Progenitor cell of endocrine pancreas (in vitro differentiated cells): ENCODE measurements around the gene SH3PXD2A. TPM values are rescaled to one million over a fixed set of nuclear protein-coding genes. Genes with fewer than 3 reads are reported as not detected.

ENCODE experiments used
- DNase-seq: peaks from one replicate; pipeline ENCODE4 v3.0.0; 2021; ENCODE audit warnings: low spot score; ENCODE audit not compliant: unreplicated experiment
- H3K27ac Mint-ChIP-seq: 2 replicates; pipeline ENCODE4 v1.8.0; 2021; ENCODE audit warnings: mild to moderate bottlenecking, moderate library complexity, mixed read lengths
- H3K27me3 Mint-ChIP-seq: 2 replicates; pipeline ENCODE4 v1.8.0; 2021; ENCODE audit warnings: mixed read lengths
- H3K36me3 Mint-ChIP-seq: 2 replicates; pipeline ENCODE4 v1.8.0; 2022; ENCODE audit warnings: mixed read lengths; ENCODE audit not compliant: insufficient read depth
- H3K4me1 Mint-ChIP-seq: 2 replicates; pipeline ENCODE4 v1.8.0; 2021; ENCODE audit warnings: low read depth, mixed read lengths
- H3K4me3 Mint-ChIP-seq: 2 replicates; pipeline ENCODE4 v1.8.0; 2021; ENCODE audit warnings: low read depth, mild to moderate bottlenecking, moderate library complexity, mixed read lengths
- H3K9me3 Mint-ChIP-seq: 2 replicates; pipeline ENCODE4 v1.8.0; 2021; ENCODE audit warnings: low read depth, mixed read lengths
- CTCF ChIP-seq: fragments of 200-600 bp; sonication (generic); IDR thresholded peaks from one replicate; pipeline ENCODE4 v1.5.0; 2021; ENCODE audit warnings: antibody characterized with exemption, mild to moderate bottlenecking; ENCODE audit not compliant: unreplicated experiment
- total RNA-seq: library from RNA; stranded (reverse); gene quantifications from 2 replicates; pipeline ENCODE4 v1.2.1, GENCODE V29; 2021

Gene SH3PXD2A
- total RNA-seq, 1 donor from 2014 or later, result 28.0 TPM

DNA sequence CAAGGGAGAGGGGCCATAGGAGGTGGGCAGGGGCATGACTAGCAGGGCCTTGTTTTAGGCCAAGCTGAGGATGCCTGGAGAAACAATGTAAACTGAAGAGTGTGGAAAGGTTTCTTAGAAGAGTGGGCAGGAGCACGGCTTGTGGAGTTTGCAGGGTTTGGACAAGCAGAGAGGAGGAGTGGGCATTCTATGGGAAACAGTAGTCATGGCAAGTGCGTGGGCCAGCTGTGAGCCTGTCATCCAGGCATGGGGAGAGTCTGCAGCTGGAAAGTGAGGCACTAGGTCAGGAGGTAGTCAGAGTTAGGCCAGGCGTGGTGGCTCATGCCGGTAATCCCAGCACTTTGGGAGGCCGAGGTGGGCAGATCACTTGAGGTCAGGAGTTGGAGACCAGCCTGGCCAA, 130.1 kb downstream of the SH3PXD2A start:
- Mint-ChIP-seq H3K36me3 (peaks cover 18% of the 10 kb centered on the region), H3K27ac (peak overlapping the region; percentile 49), H3K4me1 (peaks cover 8% of the 10 kb centered on the region), H3K4me3 (no peak overlapping the region), H3K9me3 (no peaks in the 10 kb centered on the region), H3K27me3 (no peaks in the 10 kb centered on the region)
- TF ChIP-seq CTCF, result no peak
- DNase-seq, result no peak

- Mint-ChIP-seq H3K4me3 (no peak overlapping the region), H3K9me3 (no peaks in the 10 kb centered on the region), H3K27me3 (no peaks in the 10 kb centered on the region), H3K27ac (no peak overlapping the region), H3K4me1 (peaks cover 8% of the 10 kb centered on the region), H3K36me3 (peaks cover 20% of the 10 kb centered on the region)
- TF ChIP-seq CTCF, result no peak
- DNase-seq, result no peak
Measured at GRCh38 chr10:103724771-103725170, 130.6 kb downstream of the SH3PXD2A start.

- Mint-ChIP-seq H3K27me3 (no peaks in the 10 kb centered on the region), H3K9me3 (no peaks in the 10 kb centered on the region), H3K4me1 (peaks cover 8% of the 10 kb centered on the region), H3K4me3 (no peak overlapping the region), H3K27ac (no peak overlapping the region), H3K36me3 (peaks cover 21% of the 10 kb centered on the region)
- DNase-seq, result no peak
- no peak for TF ChIP-seq CTCF
Measured at GRCh38 chr10:103724074-103724473, 131.3 kb downstream of the SH3PXD2A start.

GRCh38 chr10:103723557-103723956, 131.8 kb downstream of the SH3PXD2A start:
- H3K27me3 Mint-ChIP-seq, result no peaks in the 10 kb centered on the region
- H3K9me3 Mint-ChIP-seq, result no peaks in the 10 kb centered on the region
- peaks cover 8% of the 10 kb centered on the region for H3K4me1 Mint-ChIP-seq
- TF ChIP-seq CTCF, result no peak
- H3K4me3 Mint-ChIP-seq, result no peak overlapping the region
- H3K36me3 Mint-ChIP-seq, result peaks cover 25% of the 10 kb centered on the region
- H3K27ac Mint-ChIP-seq, result no peak overlapping the region
- no peak for DNase-seq

DNA sequence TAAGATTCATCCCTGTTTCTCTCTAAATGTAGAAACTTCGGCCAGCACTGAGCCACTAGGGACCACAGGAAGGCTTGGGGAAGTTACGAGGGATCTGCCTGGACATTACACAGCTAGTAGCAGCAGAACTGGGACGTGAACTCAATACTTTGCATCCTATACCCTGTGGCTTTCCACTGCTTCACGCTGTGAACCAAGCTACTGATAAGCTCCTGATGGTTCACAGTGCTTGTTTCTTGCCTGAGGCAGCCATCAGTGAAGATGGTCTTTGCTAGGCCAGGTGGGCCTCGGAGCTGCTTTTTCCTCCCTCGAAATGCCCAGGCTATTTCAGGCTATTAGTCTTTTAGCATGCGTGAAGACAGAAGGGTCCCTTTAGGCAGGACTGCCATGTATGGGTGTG, 132.7 kb downstream of the SH3PXD2A start:
- Mint-ChIP-seq H3K27me3 (no peaks in the 10 kb centered on the region), H3K9me3 (no peaks in the 10 kb centered on the region), H3K27ac (no peak overlapping the region), H3K4me1 (peaks cover 9% of the 10 kb centered on the region), H3K4me3 (no peak overlapping the region), H3K36me3 (peaks cover 25% of the 10 kb centered on the region)
- no peak for DNase-seq
- TF ChIP-seq CTCF, result no peak

GRCh38 chr10:103720964-103721335, 134.4 kb downstream of the SH3PXD2A start:
- Mint-ChIP-seq H3K4me3 (no peak overlapping the region), H3K4me1 (peaks cover 13% of the 10 kb centered on the region), H3K27ac (no peak overlapping the region), H3K9me3 (no peaks in the 10 kb centered on the region), H3K27me3 (no peaks in the 10 kb centered on the region), H3K36me3 (peaks cover 24% of the 10 kb centered on the region)
- DNase-seq, result no peak
- TF ChIP-seq CTCF, result no peak
